Upper lobe of left lung (tissue), 4 donors: Measurements from ENCODE around the gene PREX1.

Experiments
- CTCF ChIP-seq, 6 experiments: fragments of 450-650 bp in 4 of 6; fragments of 200-600 bp in 2 of 6; sonication (generic) in 2 of 6; IDR thresholded peaks; one replicate each; pipeline ENCODE4 v1.5.1; 2016 to 2019; ENCODE audit warnings: antibody characterized with exemption in 6 of 6
- POLR2A ChIP-seq, 4 donors: fragments of 450-650 bp; IDR thresholded peaks; one replicate each; pipeline ENCODE4 v1.5.1; 2016 to 2017; ENCODE audit warnings: antibody characterized with exemption in 4 of 4, mild to moderate bottlenecking in 2 of 4

GRCh38 chr20:48804300-48804980 lies 23.4 kb downstream of the PREX1 start:
- TF ChIP-seq POLR2A (IDR thresholded peaks at IDR 0.05) (no peak), CTCF (IDR thresholded peaks at IDR 0.05) (no peak)
